Ramos (cell line): ENCODE results near the gene GJB4.
"Not testable (repeated sequence)": the region's sequence is repeated elsewhere in the genome, so short reads cannot be mapped to it uniquely, and the experiment has no call there.

Experiments
- in situ Hi-C: fragments of 300-500 bp; cut with MboI; formaldehyde crosslinking; loops from one replicate; pipeline ENCODE4 v1.14.3; 2022; ENCODE audit warnings: low sequenced_read_pairs; ENCODE audit not compliant: unreplicated experiment

The GJB4 gene

GRCh38 chr1:34759503-34760357 lies at the start of gene GJB4:
Gene GJB4 (plus strand): TSS chr1:34759740. CDS start chr1:34761255, 1,515 bp downstream.
- in situ Hi-C loops, result no loop called here

- in situ Hi-C loops, result no loop called here
Observed at GRCh38 chr1:34710812-34711211, 48.7 kb upstream of the GJB4 start.

- in situ Hi-C loops, result no loop called here
Observed at GRCh38 chr1:34711485-34711884, 48.1 kb upstream of the GJB4 start.

GRCh38 chr1:34712007-34712688 lies 47.4 kb upstream of the GJB4 start:
- in situ Hi-C loops, result no loop called here

- in situ Hi-C loops, result no loop called here
Observed at GRCh38 chr1:34713443-34713842, 46.1 kb upstream of the GJB4 start.

GRCh38 chr1:34714386-34714785 lies 45.2 kb upstream of the GJB4 start:
- in situ Hi-C loops, result no loop called here

GRCh38 chr1:34715139-34715538 lies 44.4 kb upstream of the GJB4 start:
- in situ Hi-C loops, result no loop called here

- in situ Hi-C loops, result no loop called here
Observed at GRCh38 chr1:34721241-34721640, 38.3 kb upstream of the GJB4 start.

GRCh38 chr1:34721646-34722355 lies 37.7 kb upstream of the GJB4 start:
- in situ Hi-C loops, result no loop called here

GRCh38 chr1:34726861-34727260 lies 32.7 kb upstream of the GJB4 start:
- in situ Hi-C loops, result no loop called here

GRCh38 chr1:34730485-34730884 lies 29.1 kb upstream of the GJB4 start:
- in situ Hi-C loops, result no loop called here

GRCh38 chr1:34732831-34733230 lies 26.7 kb upstream of the GJB4 start:
- in situ Hi-C loops, result not testable (repeated sequence)

- in situ Hi-C loops, result no loop called here
Observed at GRCh38 chr1:34736692-34737091, 22.8 kb upstream of the GJB4 start.

- in situ Hi-C loops, result not testable (repeated sequence)
Observed at GRCh38 chr1:34737236-34737635, 22.3 kb upstream of the GJB4 start.

- in situ Hi-C loops, result loop anchor here (10.0 kb wide), 1 partner anchor 275 kb away; no protein-coding TSS in a partner anchor
Observed at GRCh38 chr1:34739613-34740012, 19.9 kb upstream of the GJB4 start.

- in situ Hi-C loops, result loop anchor here (10.0 kb wide), 1 partner anchor 276 kb away; no protein-coding TSS in a partner anchor
Observed at GRCh38 chr1:34740161-34740868, 19.2 kb upstream of the GJB4 start.

GRCh38 chr1:34742667-34743270 lies 16.8 kb upstream of the GJB4 start:
- in situ Hi-C loops, result loop anchor here (10.0 kb wide), 1 partner anchor 278 kb away; no protein-coding TSS in a partner anchor

- in situ Hi-C loops, result loop anchor here (10.0 kb wide), 1 partner anchor 279 kb away; no protein-coding TSS in a partner anchor
Observed at GRCh38 chr1:34743775-34744174, 15.8 kb upstream of the GJB4 start.

GRCh38 chr1:34744851-34745250 lies 14.7 kb upstream of the GJB4 start:
- in situ Hi-C loops, result loop anchor here (10.0 kb wide), 1 partner anchor 280 kb away; no protein-coding TSS in a partner anchor
